Lung microvascular endothelial cell (primary cell): Measurements from ENCODE around the gene ARHGDIA. TPM values are rescaled to one million over a fixed set of nuclear protein-coding genes. Genes with fewer than 3 reads are reported as not detected.
"Not testable (repeated sequence)": the region's sequence is repeated elsewhere in the genome, so short reads cannot be mapped to it uniquely, and the experiment has no call there.

ENCODE experiments used
- DNase-seq, 2 donors: peaks; one replicate each; pipeline versions ENCODE4 v3.0.0 to v3.0.0-alpha.2; 2010; ENCODE audit warnings: low read depth in 2 of 2
- total RNA-seq: library from RNA; depleted of rRNA; stranded (reverse); fragments of >200 nt; gene quantifications from 2 replicates; pipeline ENCODE4 v1.2.1, GENCODE V29; 2014

ARHGDIA gene
- total RNA-seq, 1 donor from 2014 or later, result 92.9 TPM

DNA sequence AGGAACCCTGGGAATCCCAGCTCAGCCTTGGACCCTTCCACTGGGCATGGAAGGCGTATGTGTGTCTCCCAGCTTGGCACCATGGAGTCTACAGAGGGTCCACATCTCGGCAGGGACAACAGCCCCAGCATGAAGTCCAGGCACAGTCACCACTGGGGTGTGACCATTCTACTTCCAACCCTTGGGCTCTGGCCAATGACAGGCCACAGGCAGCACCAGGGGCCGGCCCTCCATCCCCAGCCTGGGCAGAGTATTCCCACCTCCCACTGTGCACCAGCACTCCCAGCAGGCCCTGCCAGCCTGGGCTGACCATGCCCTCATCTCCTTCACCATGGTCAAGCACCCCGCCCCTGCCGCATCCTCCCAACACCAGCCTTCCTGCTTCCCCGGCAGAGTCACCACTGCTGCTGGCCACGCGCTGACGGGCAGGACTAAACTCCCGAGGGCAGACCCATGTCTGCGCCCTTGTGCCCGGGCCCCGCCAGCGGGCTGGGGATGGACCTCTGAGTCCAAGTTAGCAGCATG lies 26.7 kb downstream of the ARHGDIA start:
- no peak for DNase-seq

DNA sequence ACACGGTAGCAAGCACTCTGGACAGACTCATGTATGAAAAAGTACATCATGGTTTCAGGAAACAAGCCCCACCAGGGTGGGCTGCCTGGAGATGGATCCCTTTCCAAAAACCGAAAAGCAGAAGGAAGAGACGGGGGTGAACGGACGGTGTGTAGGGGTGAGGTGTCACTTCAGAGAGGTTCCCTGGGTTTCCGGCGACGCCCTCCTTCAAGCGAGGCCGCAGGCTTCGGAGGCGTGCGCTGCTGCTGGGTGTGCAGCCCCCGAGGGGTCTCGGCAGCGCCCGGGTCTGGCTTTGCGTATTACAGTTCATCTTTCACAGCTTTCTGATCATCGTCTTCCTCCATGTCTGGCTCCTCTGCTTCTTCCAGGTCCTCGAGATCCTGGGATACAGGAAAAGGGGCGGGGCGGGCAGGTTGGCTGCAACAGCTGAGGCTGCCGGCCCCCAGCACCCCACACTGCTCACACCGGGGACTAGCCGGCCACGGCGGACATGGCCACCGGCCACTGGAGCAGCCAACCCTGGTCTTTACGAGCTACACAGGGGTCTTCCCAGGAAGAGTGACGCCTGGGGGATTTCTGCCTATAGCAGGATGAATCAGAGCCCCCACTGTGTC lies 27.3 kb downstream of the ARHGDIA start:
- DNase-seq, result no peak

DNA sequence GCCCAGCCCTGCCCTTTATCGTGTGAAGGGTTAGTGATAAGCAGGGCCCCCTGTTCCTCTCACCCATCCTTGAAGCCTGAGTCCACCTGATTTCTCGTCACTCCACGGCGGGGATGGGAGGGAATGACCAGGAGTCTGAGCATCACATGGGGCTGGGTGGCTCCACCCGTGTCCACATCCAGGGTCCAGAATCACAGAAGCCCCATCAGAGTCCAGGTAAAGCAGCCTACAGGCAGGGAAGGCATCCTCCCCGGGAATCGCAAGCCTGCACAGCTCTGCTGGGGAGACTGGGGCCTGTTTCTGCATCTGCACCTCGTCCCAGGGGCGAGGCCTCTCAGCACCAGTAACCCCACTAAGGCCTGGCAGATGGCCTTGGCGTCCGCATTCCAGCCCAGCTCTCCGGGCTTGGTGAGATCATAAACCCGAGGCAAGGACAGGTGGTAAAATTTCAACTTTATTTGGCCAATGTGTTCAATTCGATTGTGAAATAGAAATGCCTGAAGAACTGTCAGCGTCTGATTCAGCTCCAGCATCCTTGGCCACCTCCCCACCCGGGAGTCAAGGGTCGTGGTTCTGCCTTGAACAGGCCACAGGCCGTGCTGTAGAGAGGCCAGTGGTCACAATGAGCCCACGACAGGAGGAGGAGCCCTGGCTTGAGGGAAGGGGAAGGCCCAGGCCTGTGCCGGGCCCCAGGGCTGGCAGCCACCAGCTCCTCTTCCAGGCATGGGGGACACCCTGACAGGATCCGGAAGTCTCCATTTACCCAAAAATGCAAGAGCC lies 28.2 kb downstream of the ARHGDIA start:
- DNase-seq, result no peak

DNA sequence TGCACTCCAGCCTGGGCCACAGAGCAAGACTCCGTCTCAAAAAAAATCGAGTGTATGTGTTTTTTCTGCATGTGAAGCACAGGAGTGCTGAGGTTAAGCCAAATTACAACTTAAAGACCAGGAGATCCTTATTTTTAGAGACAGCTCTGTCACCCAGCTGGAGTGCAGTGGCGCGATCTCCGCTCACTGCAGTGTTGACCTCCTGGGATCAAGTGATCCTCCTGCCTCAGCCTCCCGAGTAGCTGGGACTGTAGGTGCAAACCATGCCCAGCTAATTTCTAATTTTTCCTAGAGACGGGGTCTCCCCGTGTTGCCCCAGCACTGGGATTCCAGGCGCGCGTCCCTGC lies 28.8 kb downstream of the ARHGDIA start:
- no peak for DNase-seq

DNA sequence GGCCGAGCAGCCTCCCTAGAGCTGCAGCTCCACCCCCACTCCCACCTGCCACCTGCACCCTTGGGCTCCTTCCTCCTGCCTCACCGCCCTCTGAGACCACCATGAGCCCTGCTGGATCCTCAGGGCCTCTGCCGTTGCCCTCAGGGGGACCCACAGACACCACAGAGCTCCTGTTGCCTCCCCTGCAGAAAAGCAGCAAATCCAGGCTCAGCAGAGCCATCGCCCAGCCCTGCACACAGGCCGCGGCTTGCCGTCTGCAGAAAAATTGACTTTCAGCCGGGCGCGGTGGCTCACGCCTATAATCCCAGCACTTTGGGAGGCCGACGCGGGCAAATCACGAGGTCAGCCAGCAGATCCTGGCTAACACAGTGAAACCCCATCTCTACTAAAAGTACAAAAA lies 29.3 kb downstream of the ARHGDIA start:
- no peak for DNase-seq

DNA sequence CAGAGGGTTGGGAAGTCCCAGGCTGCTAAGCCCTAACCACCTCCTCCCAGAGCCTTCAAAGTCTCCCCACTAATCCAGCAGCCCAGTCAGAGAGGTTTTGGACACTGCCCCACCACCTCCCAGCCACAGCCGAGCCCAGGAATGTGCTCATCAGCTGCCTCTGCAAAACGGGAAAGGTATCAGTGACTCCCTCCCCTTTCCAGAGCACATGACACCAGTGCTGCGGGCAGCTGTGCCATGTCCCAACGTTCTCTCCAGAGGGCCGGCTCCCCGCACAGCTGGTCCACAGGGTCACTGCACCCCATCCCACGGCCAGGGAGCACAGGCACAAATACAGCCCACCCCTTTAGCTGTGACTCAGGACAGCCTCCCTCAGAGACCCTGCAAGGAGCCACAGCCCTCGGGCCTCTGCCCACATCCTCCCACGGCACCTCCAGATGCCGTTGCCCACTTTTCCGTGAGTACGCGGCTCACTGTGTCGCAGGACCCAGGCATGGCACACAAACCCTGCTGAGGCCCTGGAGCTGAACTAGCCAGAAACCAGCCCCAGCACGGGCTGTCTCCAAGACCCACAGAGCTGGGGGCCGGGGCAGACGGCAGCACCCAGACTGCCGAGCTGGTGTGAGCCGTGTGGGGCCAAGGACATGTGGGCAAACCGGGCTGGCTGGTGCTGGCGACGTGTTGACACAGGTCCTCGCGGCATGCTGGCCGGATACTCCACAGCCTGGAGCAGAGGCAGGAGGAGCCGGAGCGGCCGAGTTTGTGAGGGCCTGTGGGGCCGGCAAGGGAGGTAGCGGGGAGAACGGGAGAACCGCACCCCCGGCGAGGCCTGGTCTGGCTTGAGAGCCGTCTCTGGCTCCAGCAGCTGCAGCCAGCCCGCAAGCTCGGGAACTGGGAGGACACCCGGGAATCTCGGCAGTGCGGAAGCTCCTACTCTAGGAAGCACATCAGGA lies 30.0 kb downstream of the ARHGDIA start:
- DNase-seq, result no peak

DNA sequence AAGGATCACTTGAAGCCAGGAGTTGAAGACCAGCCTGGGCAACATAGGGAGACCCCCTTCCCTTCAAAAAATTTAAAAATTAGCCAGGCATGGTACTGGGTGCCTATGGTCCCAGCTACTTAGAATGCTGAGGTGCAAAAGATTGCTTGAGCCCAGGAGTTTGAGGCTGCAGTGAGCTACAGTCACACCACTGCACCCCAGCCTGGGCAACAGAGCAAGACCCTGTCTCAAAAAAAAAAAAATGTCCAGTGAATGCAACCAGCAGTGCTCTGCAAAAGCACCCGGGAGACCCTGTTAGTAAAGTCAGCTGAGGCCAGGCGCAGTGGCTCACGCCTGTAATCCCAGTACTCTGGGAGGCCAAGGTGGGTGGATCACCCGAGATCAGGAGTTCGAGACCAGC lies 31.1 kb downstream of the ARHGDIA start:
- DNase-seq, result not testable (repeated sequence)

DNA sequence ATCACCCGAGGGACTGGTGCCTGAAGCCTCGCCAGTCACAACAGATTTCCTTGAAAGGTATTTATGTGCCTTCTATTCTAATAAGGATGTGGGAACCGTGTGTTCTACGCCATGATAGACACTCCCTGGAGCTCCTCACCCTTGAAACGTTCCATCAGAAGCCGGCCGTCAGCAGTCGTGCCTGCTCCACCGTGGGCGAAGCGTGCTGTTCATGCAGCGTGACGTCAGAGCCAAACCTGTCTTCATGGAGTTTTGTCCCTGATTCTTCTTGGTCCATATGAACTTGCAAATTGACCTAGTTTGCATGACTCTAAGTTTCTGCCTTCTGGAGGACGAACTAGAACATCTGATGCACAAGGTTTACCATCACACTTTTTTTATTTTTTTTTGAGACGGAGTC lies 31.8 kb downstream of the ARHGDIA start:
- DNase-seq, result no peak

DNA sequence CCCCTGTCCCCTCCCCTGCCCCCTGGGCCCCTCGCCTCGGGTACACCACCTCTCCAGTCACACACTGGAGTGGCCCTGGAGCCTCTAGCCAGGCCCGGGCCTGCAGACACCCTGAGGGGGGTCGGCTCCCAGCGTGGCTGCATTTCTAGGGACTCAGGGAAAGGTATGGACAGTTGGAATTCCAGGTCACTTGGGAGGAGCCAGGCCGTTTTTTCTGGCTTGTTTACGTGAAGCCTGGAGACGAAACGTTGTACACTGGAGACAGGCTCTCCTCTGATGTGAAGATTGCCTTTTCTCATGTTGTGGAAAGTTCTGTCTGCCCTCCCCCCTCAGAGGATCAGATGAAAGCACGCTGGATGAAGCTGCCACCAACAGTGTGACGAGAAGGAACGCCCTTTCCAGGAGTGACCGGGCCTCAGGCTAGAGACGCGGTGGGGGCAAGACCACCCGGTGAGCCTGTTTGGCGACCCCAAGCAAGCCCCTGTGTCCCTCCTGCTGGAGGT lies 32.3 kb downstream of the ARHGDIA start:
- no peak for DNase-seq

DNA sequence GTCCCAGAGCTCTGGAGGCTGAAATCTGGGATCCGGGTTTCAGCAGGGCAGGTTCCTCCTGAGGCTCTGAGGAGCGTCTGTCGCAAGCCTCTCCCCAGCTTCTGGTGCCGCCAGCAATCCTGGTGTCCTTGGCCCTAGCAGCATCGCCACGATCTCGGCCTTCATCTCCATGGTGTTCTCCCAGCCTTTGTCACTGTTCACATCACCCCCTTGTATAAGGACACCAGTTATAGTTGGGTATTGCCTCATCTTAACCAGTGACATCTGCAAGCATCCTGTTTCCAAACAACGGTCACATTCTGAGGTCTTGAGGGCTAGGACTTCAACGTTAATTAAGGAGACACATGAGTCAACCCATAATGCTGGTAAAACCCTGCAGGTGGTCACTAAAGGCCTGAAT lies 33.5 kb downstream of the ARHGDIA start:
- DNase-seq, result no peak

DNA sequence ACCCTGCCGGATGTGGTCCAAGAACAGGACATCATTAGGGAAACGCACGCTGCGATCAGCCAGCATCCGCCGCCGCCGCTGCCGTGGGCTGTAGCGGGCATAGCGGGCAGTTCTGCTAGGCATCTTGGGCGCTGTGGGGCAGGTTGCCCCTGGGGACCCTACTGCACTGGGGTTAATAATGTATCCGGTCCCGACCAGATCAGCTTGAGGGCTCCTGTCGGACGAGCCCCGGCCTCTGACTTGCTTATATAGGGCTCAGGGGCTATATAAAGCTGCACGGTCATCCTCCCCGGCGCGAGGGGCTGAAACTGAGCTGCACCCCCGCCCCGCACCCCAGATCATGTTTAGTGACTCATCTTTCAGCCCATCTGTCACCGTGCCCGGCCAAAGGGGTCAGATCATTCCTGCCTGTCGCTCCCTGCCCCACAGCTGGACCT lies 36.3 kb downstream of the ARHGDIA start, which contains the start of gene PPP1R27:
Gene PPP1R27 (minus strand): TSS at position 220 of the 437 bp plus-strand sequence. CDS start 97 bp downstream, at position 123.
- no peak for DNase-seq

DNA sequence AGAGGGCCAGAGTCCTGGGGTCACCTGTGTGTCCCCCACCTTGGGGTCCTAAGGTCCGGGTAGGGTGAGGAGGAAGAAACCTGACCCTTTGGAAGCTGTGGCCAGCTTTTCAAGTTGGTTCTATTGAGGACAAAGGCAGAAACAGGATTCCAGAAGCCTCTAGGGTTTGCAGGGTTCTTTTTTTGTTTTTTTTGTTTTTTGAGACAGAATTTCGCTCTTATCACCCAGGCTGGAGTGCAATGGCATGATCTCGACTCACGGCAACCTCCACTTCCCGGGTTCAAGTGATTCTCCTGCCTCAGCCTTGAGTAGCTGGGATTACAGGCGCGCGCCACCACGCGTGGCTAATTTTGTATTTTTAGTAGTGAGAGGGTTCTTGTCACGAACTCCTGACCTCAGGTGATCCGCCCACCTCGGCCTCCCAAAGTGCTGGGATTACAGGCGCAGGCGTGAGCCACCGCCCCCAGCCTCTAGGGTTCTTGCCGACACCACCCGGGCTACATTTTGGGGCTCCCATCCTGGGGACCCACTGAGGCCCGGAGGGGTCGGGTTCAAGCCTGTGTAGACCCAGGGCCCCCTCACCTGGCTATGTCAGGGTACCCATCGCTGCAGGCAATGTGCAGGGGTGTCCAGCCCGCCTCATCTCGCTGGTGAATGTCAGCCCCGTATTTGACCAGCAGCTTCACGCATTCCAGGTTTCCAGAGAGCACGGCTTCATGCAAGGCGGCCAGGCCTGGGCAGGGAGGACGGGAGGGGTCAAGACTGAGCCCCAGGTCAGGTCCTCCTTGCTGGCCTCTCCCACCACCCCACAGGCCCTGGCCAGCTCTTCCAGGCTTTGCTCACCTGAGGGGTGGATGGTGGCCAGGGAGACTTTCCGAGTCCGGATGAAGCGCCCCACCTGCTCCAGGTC lies 37.0 kb downstream of the ARHGDIA start:
- no peak for DNase-seq

DNA sequence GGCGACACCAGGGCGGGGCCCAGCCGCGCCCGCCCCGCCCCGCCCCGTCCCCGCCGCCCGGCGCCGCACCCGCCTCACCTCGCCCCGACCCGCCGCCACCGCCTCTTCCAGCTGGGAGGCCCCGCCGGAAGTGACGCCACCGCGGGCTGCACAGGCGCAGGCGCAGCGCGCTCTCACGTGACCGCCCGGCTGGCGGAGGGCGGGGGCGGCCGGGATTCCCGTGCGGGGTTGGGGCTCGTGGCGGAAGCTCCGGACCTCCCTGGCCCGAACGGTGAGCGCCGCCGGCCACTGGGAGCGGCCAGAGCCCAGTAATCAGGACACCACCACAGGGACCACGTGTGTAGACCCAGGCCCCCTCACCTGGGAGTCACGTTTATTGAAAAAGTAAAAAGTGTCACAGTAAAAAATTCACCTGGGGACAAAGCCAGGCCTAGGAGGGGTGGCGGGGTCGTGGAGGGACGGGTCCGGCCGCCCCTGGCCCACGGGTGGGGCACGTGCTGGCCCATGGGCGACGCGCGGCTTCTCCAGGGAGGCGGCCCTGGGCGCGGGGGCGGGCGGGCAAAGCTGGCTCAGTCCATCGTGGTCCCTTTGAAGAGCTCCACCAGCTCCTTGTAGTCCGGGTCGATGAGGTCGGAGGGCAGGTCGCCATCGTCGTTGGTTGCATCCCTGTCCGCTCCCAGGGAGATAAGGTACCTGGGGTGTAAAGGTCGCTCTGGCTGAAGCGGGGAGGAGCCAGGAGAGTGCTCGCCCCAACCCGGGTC lies 37.8 kb downstream of the ARHGDIA start, which contains the start of gene MCRIP1:
Gene MCRIP1 (minus strand): TSS at position 132 of the 761 bp plus-strand sequence. CDS start 8,785 bp downstream, outside the sequence.
- peak; percentile 94 to 98 for DNase-seq

DNA sequence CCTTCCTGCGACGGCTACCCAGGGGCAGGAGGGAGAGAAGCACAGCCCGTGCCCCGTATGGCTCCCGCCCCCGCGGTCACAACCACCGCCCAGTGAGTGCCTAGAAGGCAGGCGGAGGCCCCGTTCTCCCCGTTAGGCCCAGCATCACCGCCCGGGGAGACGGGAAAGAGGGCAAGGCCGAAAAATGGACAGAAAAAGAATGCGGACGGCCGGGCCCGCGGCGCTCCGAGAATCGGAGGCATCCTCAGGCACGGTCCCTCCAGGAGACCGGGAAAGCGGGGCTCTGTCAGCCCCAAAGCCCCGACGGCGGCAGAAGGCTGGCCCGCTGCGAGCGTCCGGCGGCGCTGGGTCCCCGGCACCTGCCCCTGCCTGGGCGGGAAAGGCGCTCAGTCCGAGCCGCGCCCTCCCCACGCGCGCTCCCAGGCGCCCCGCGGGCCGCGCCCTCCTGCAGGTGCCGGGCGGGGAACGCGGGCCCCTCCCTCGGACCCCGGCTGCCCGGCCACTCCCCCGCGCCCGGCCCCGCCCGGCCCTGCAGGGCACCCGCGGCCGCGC lies 38.5 kb downstream of the ARHGDIA start:
- DNase-seq, result peak; percentile 24 to 33

DNA sequence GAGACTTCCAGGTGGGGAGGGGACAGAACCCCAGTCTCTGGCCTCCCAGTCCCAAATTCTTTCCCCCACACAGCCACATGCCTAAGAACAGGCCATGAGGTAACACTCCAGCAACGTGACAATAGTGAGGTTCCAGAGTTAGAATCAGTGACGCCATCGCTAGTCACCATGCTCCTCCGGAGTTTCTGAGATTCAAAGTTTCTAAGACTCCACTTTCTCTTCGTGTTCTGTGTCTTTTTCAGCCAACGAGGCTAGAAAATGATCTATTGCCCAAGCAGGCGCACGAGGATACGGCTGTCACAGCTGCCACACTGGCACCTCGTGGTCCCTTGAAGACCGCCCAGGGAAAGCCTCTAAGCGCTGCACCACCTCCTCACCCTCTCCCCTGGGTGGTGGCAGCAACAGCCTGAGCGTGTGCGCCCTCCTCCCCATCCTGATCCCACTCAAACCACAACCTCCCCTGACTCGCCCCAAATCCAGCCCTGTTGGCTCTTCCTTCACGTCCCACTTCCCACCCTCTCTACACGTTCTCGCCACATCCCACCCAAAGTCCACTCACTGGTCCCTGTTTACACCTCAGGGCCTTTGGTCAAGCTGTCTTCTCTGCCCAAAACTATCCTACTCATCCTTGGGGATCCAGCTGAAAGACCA lies 39.1 kb downstream of the ARHGDIA start:
- peak in 1 of 2 donors; percentile 13 for DNase-seq

DNA sequence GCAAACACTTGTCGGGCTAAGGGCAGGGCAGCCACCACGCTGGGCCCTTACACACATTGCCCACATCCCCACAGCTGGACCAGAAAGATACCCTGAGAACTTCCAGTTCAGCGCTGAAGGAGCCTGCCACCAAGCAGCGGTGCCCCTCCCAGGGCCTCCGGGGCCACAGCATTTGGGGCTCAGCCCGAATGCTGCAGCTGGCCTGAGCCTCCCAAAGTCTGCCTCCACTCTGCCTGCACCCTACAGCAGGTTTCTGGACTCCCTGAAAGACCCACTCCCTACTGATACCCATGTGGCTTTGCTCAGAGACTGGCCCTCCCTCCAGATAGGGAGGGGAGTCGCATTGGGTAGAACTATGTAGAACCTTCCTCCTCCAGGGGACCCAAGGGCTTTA lies 39.6 kb downstream of the ARHGDIA start:
- DNase-seq, result no peak

DNA sequence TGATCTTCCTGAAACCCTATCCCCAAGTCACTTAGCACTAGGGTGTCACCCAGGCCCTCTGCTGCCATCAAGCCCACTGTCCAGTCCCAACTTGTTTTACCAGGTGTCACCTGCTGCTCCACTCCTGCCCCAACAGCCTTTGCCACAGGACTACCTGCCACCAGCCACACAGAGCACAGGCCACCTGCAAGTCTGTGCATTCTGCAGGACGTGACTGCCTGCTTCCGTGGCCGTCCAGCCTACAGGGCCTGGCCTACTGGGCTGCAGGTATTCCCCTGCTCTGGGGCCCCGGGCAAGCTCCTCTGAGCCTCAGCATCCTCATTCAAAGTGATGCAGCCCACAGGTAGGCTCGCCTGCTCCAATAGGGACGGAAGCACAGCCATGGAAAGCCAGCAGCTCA lies 41.3 kb downstream of the ARHGDIA start:
- no peak for DNase-seq

DNA sequence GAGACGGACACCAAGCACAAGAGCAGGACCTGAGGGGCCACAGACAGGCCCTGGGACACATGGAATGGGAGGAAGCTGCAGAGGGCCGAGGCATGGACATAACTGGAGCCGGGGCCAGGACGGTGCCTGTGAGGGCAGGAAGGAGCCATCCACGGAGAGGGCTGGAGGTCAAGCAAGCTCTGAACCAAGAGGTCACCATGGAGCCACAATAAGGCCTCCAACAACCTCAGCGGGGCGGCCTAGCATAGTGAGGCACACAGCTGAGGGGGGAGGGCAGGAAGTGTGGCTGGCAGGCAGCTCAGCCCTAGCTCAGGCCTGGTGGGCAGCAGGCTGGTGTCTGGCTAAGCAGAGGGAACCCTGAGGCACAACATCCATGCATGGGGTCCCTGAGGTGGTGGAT lies 42.5 kb downstream of the ARHGDIA start:
- DNase-seq, result peak in 1 of 2 donors; percentile 21
